HepG2 (cell line): Measurements from ENCODE around the gene CAPN15. TPM values are rescaled to one million over a fixed set of nuclear protein-coding genes. Genes with fewer than 3 reads are reported as not detected.
A peak's percentile ranks its signal among the peaks of the same experiment; 100 is the strongest.

Experiments
- BCLAF1 ChIP-seq: fragments of 450-650 bp; IDR thresholded peaks from 2 replicates; pipeline ENCODE4 v1.6.1; 2017; ENCODE audit warnings: mild to moderate bottlenecking
- CREM ChIP-seq, 2 experiments: sonication (generic) in 1 of 2; formaldehyde crosslinking in 1 of 2; IDR thresholded peaks; 2 replicates each; pipeline versions ENCODE4 v1.4.0 to v1.6.1; 2016 to 2020; ENCODE audit warnings: antibody characterized with exemption in 1 of 2, mild to moderate bottlenecking in 1 of 2, missing genetic modification reagents in 1 of 2
- ERF ChIP-seq: IDR thresholded peaks from 2 replicates; pipeline ENCODE4 v1.6.1; 2018; ENCODE audit warnings: missing biosample characterization, missing genetic modification reagents
- KAT7 ChIP-seq: IDR thresholded peaks from 2 replicates; pipeline ENCODE4 v1.6.1; 2018; ENCODE audit warnings: borderline replicate concordance, missing compliant biosample characterization
- PCBP1 ChIP-seq: fragments of 200-400 bp; formaldehyde crosslinking; IDR thresholded peaks from 2 replicates; pipeline ENCODE4 v1.6.1; 2017; ENCODE audit warnings: mild to moderate bottlenecking, low read depth, low read length, borderline replicate concordance
- PHF8 ChIP-seq: sonication (generic); formaldehyde crosslinking; IDR thresholded peaks from 2 replicates; pipeline ENCODE4 v1.5.0; 2020; ENCODE audit warnings: missing genetic modification reagents
- RFX1 ChIP-seq: fragments of 450-650 bp; IDR thresholded peaks from 2 replicates; pipeline ENCODE4 v1.6.1; 2017
- RFXANK ChIP-seq: IDR thresholded peaks from 2 replicates; pipeline ENCODE4 v1.6.1; 2016
- SRSF4 ChIP-seq: fragments of 200-400 bp; formaldehyde crosslinking; IDR thresholded peaks from one replicate; pipeline ENCODE4 v1.6.1; 2018; ENCODE audit warnings: mild to moderate bottlenecking, low read depth, low read length, moderate library complexity; ENCODE audit not compliant: poor library complexity, severe bottlenecking
- STAT5B ChIP-seq: sonication (generic); formaldehyde crosslinking; IDR thresholded peaks from 2 replicates; pipeline ENCODE4 v1.4.0; 2020; ENCODE audit warnings: missing genetic modification reagents
- SYNCRIP ChIP-seq: fragments of 200-400 bp; formaldehyde crosslinking; IDR thresholded peaks from 2 replicates; pipeline ENCODE4 v1.6.1; 2018; ENCODE audit warnings: mild to moderate bottlenecking, low read depth, low read length; ENCODE audit not compliant: insufficient read depth
- ZBTB3 ChIP-seq: sonication (generic); formaldehyde crosslinking; IDR thresholded peaks from 2 replicates; pipeline ENCODE4 v1.4.0; 2020; ENCODE audit warnings: low read depth, mild to moderate bottlenecking, moderate library complexity, missing genetic modification reagents, borderline replicate concordance
- ZBTB7A ChIP-seq: sonication (generic); formaldehyde crosslinking; IDR thresholded peaks from 2 replicates; pipeline ENCODE4 v1.8.0; 2022; ENCODE audit warnings: mild to moderate bottlenecking, missing genetic modification reagents
- ZEB1 ChIP-seq: IDR thresholded peaks from 2 replicates; pipeline ENCODE4 v1.6.1; 2012; ENCODE audit warnings: mild to moderate bottlenecking, low read depth, inconsistent platforms; ENCODE audit not compliant: insufficient replicate concordance
- ZNF253 ChIP-seq: sonication (generic); formaldehyde crosslinking; IDR thresholded peaks from 2 replicates; pipeline ENCODE4 v1.8.0; 2022; ENCODE audit warnings: mild to moderate bottlenecking, missing genetic modification reagents, borderline replicate concordance
- ZNF282 ChIP-seq: fragments of 450-650 bp; IDR thresholded peaks from 2 replicates; pipeline ENCODE4 v1.6.1; 2018; ENCODE audit not compliant: partially characterized antibody
- ZNF33A ChIP-seq: sonication (generic); formaldehyde crosslinking; IDR thresholded peaks from 2 replicates; pipeline ENCODE4 v1.5.1; 2020; ENCODE audit warnings: missing genetic modification reagents, mild to moderate bottlenecking, moderate library complexity, borderline replicate concordance
- ZNF350 ChIP-seq: sonication (generic); formaldehyde crosslinking; IDR thresholded peaks from 2 replicates; pipeline ENCODE4 v1.4.0; 2020; ENCODE audit warnings: mild to moderate bottlenecking, low read depth, missing genetic modification reagents, borderline replicate concordance
- ZNF572 ChIP-seq: sonication (generic); formaldehyde crosslinking; IDR thresholded peaks from 2 replicates; pipeline ENCODE4 v1.5.1; 2020; ENCODE audit warnings: mild to moderate bottlenecking, missing genetic modification reagents
- ZNF576 ChIP-seq: sonication (generic); formaldehyde crosslinking; IDR thresholded peaks from 2 replicates; pipeline ENCODE4 v1.4.0; 2020; ENCODE audit warnings: mild to moderate bottlenecking, missing genetic modification reagents
- ZNF615 ChIP-seq: sonication (generic); formaldehyde crosslinking; IDR thresholded peaks from 2 replicates; pipeline ENCODE4 v1.5.0; 2020; ENCODE audit warnings: mild to moderate bottlenecking, missing genetic modification reagents, borderline replicate concordance
- ZNF678 ChIP-seq: sonication (generic); formaldehyde crosslinking; IDR thresholded peaks from 2 replicates; pipeline ENCODE4 v1.4.0; 2020; ENCODE audit warnings: mild to moderate bottlenecking, missing genetic modification reagents
- ZNF83 ChIP-seq: sonication (generic); formaldehyde crosslinking; IDR thresholded peaks from 2 replicates; pipeline ENCODE4 v1.4.0; 2020; ENCODE audit warnings: missing genetic modification reagents, mild to moderate bottlenecking, borderline replicate concordance
- polyA plus RNA-seq, 8 experiments: library from polyadenylated mRNA; depleted of rRNA in 3 of 8; stranded (reverse) in 7 of 8; unstranded in 1 of 8; fragments of >200 nt; fragmentation: Illumina TruSeq in 4 of 8; extraction: Trizol in 4 of 8; gene quantifications; 2 replicates each; pipeline versions ENCODE4 v1.2.1 to v1.2.3, GENCODE V29; 2011 to 2016; ENCODE audit warnings: low read depth in 4 of 8, missing spikeins in 1 of 8, mixed read lengths in 1 of 8; ENCODE audit not compliant: insufficient read depth in 1 of 8
- total RNA-seq, 5 experiments: library from RNA; depleted of rRNA; stranded (reverse); fragments of >200 nt; fragmentation: Illumina TruSeq; extraction: Trizol; gene quantifications; 2 replicates each; pipeline ENCODE4 v1.2.3, GENCODE V29; 2016; ENCODE audit warnings: low read depth in 1 of 5
- TF ChIP-seq, protein P1 (sequence below): sonication (generic); formaldehyde crosslinking; IDR thresholded peaks from 2 replicates; pipeline ENCODE4 v1.4.0; 2020; ENCODE audit warnings: mild to moderate bottlenecking, missing genetic modification reagents
- TF ChIP-seq, protein P2 (sequence below): sonication (generic); formaldehyde crosslinking; IDR thresholded peaks from 2 replicates; pipeline ENCODE4 v1.4.0; 2020; ENCODE audit warnings: missing genetic modification reagents

The CAPN15 gene
- total and polyA plus RNA-seq, 2 of the 13 experiments (the other 11 are each of a cell fraction or from before 2014, with no cell fraction given) = 14.9 to 24.5 TPM

DNA sequence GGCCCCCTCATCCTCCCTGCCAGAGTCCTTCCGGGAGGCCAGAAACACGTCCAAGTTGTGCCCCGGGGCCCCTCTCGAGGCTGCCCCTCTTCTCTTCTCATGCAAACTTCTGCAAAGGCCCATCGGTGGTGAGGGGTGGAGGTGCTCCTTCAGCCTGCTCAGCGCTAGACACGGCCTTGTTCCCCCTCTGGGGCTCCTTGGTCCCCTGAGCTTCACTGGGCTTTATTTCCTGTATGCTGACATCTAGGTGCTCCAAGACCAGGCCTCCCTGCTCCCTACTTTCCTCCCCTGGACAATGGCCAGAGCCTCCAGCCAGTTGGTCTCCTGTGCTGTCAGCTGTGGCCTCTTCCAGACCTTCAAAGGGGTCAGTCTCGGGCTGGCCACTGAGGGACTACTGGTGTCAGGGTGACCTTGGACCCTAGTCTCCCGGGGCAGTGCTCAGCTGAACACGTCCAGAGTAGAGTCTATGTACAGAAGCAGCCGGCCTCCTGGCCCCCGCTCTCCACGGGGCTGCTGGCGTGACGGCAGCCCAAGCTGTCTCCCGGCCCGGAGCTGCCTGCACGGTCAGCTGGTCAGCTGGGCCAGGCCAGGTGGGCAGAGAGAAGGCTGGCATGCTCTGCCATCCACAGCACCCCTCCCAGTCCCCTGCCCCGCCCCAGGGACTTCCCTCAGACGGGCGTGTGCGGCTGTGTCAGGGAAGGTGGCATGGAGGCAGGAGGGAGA lies 30.9 kb downstream of the CAPN15 start (continued):
- TF ChIP-seq, protein P1, sequence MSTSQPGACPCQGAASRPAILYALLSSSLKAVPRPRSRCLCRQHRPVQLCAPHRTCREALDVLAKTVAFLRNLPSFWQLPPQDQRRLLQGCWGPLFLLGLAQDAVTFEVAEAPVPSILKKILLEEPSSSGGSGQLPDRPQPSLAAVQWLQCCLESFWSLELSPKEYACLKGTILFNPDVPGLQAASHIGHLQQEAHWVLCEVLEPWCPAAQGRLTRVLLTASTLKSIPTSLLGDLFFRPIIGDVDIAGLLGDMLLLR (CRISPR knock-in tag) = no peak
- no peak for TF ChIP-seq KAT7 (CRISPR knock-in tag)
- TF ChIP-seq ZBTB3 (CRISPR knock-in tag) = no peak
- TF ChIP-seq, protein P2, sequence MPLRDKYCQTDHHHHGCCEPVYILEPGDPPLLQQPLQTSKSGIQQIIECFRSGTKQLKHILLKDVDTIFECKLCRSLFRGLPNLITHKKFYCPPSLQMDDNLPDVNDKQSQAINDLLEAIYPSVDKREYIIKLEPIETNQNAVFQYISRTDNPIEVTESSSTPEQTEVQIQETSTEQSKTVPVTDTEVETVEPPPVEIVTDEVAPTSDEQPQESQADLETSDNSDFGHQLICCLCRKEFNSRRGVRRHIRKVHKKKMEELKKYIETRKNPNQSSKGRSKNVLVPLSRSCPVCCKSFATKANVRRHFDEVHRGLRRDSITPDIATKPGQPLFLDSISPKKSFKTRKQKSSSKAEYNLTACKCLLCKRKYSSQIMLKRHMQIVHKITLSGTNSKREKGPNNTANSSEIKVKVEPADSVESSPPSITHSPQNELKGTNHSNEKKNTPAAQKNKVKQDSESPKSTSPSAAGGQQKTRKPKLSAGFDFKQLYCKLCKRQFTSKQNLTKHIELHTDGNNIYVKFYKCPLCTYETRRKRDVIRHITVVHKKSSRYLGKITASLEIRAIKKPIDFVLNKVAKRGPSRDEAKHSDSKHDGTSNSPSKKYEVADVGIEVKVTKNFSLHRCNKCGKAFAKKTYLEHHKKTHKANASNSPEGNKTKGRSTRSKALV (CRISPR knock-in tag) = 0 out of 2 replicates have a peak, but pooled peaks have one; percentile 47
- no peak for TF ChIP-seq ZNF282
- no peak for TF ChIP-seq ZBTB7A (CRISPR knock-in tag)
- TF ChIP-seq ZNF350 (CRISPR knock-in tag) = peak; percentile 61; the same call in 1 of the 2 replicates
- no peak for TF ChIP-seq BCLAF1
- peak; percentile 60; the same call in 1 of the 2 replicates for TF ChIP-seq ERF (CRISPR knock-in tag)
- no peak for TF ChIP-seq ZNF615 (CRISPR knock-in tag)
- TF ChIP-seq ZNF678 (CRISPR knock-in tag) = no peak
- TF ChIP-seq ZNF572 (CRISPR knock-in tag) = no peak
- TF ChIP-seq ZNF253 (CRISPR knock-in tag) = no peak
- no peak for TF ChIP-seq STAT5B (CRISPR knock-in tag)
- no peak for TF ChIP-seq ZNF576 (CRISPR knock-in tag)
- TF ChIP-seq ZEB1 = no peak
- TF ChIP-seq PHF8 (CRISPR knock-in tag) = no peak
- 0 out of 2 replicates have a peak, but pooled peaks have one; percentile 29 for TF ChIP-seq PCBP1
- no peak for TF ChIP-seq RFX1
- peak; percentile 49 for TF ChIP-seq CREM (IDR thresholded peaks at IDR 0.05)
- TF ChIP-seq CREM (CRISPR knock-in tag; IDR thresholded peaks at IDR 0.05) = no peak
- no peak for TF ChIP-seq ZNF83 (CRISPR knock-in tag)
- TF ChIP-seq ZNF33A (CRISPR knock-in tag) = no peak
- no peak for TF ChIP-seq SYNCRIP
- no peak for TF ChIP-seq SRSF4
- TF ChIP-seq RFXANK = no peak
